ENCODE data around the gene SNX19.

GRCh38 chr11:130872513-130872912 lies 43.8 kb downstream of the SNX19 start:
- TF ChIP-seq CTCF (conservative IDR thresholded peaks at IDR 0.05; ENCODE audit: low read depth in 2 of 2) = no peak
- TF ChIP-seq ETS1 (IDR thresholded peaks at IDR 0.05) = no peak
- TF ChIP-seq POLR2AphosphoS5 (IDR thresholded peaks at IDR 0.05; ENCODE audit: low read depth) = no peak
- no peak for TF ChIP-seq EZH2 (IDR thresholded peaks at IDR 0.05; ENCODE audit: low read depth, unreplicated experiment)
- no peak for TF ChIP-seq CREB1 (CRISPR knock-in tag; IDR thresholded peaks at IDR 0.05; ENCODE audit: low read depth)
- TF ChIP-seq EZH2phosphoT487 (IDR thresholded peaks at IDR 0.05; ENCODE audit: unreplicated experiment) = no peak
- no peak for TF ChIP-seq REST (IDR thresholded peaks at IDR 0.05; ENCODE audit: unreplicated experiment)
- TF ChIP-seq STAT1 (IDR thresholded peaks at IDR 0.05; ENCODE audit: unreplicated experiment) = no peak
- no peak for TF ChIP-seq JUNB (IDR thresholded peaks at IDR 0.05; ENCODE audit: unreplicated experiment)
- TF ChIP-seq ZNF331 (CRISPR knock-in tag; IDR thresholded peaks at IDR 0.05; ENCODE audit: low read depth) = no peak

Data from GM23338 (cell line).